HepG2 (cell line): ENCODE data around the gene KIF22. TPM values are rescaled to one million over a fixed set of nuclear protein-coding genes. Genes with fewer than 3 reads are reported as not detected.

Source experiments
- CREB1 ChIP-seq, 2 experiments: fragments of 450-650 bp in 1 of 2; IDR thresholded peaks; 2 replicates each; pipeline ENCODE4 v1.6.1; 2016 to 2017; ENCODE audit warnings: control low read depth in 1 of 2, mild to moderate bottlenecking in 1 of 2, missing compliant biosample characterization in 1 of 2, missing genetic modification characterization in 1 of 2
- HMG20B ChIP-seq: conservative IDR thresholded peaks from 2 replicates; pipeline ENCODE4 v1.6.1; 2016; ENCODE audit warnings: missing genetic modification reagents, missing compliant biosample characterization
- MED13 ChIP-seq: sonication (generic); formaldehyde crosslinking; IDR thresholded peaks from 2 replicates; pipeline ENCODE4 v1.5.0; 2020; ENCODE audit warnings: missing genetic modification reagents
- NR3C1 ChIP-seq: sonication (generic); formaldehyde crosslinking; IDR thresholded peaks from 2 replicates; pipeline ENCODE4 v1.4.0; 2020; ENCODE audit warnings: missing genetic modification reagents
- PAX8 ChIP-seq: sonication (generic); formaldehyde crosslinking; IDR thresholded peaks from 2 replicates; pipeline ENCODE4 v1.8.0; 2022; ENCODE audit warnings: mild to moderate bottlenecking, missing genetic modification reagents, borderline replicate concordance
- TCF7 ChIP-seq: sonication (generic); IDR thresholded peaks from 2 replicates; pipeline ENCODE4 v1.6.1; 2016; ENCODE audit warnings: antibody characterized with exemption, low read depth
- ZFP36L2 ChIP-seq: sonication (generic); formaldehyde crosslinking; IDR thresholded peaks from 2 replicates; pipeline ENCODE4 v1.4.0; 2020; ENCODE audit warnings: missing genetic modification reagents
- ZNF18 ChIP-seq: sonication (generic); formaldehyde crosslinking; IDR thresholded peaks from 2 replicates; pipeline ENCODE4 v1.8.0; 2022; ENCODE audit warnings: mild to moderate bottlenecking, missing genetic modification reagents; ENCODE audit not compliant: insufficient replicate concordance
- ZNF235 ChIP-seq: sonication (generic); formaldehyde crosslinking; IDR thresholded peaks from 2 replicates; pipeline ENCODE4 v1.8.1; 2023; ENCODE audit warnings: mild to moderate bottlenecking, missing genetic modification reagents, borderline replicate concordance
- ZNF33A ChIP-seq: sonication (generic); formaldehyde crosslinking; IDR thresholded peaks from 2 replicates; pipeline ENCODE4 v1.5.1; 2020; ENCODE audit warnings: missing genetic modification reagents, mild to moderate bottlenecking, moderate library complexity, borderline replicate concordance
- ZNF343 ChIP-seq: sonication (generic); formaldehyde crosslinking; IDR thresholded peaks from 2 replicates; pipeline ENCODE4 v1.4.0; 2020; ENCODE audit warnings: mild to moderate bottlenecking, missing genetic modification reagents
- ZNF431 ChIP-seq: sonication (generic); formaldehyde crosslinking; IDR thresholded peaks from 2 replicates; pipeline ENCODE4 v1.9.0; 2022; ENCODE audit warnings: missing genetic modification reagents, low read depth, mild to moderate bottlenecking, borderline replicate concordance
- ZNF720 ChIP-seq: sonication (generic); formaldehyde crosslinking; IDR thresholded peaks from 2 replicates; pipeline ENCODE4 v1.4.0; 2020; ENCODE audit warnings: missing genetic modification reagents
- ZNF768 ChIP-seq: sonication (generic); formaldehyde crosslinking; IDR thresholded peaks from 2 replicates; pipeline ENCODE4 v1.4.0; 2020; ENCODE audit warnings: missing genetic modification reagents
- ZNF777 ChIP-seq: sonication (generic); formaldehyde crosslinking; IDR thresholded peaks from 2 replicates; pipeline ENCODE4 v1.4.0; 2020; ENCODE audit warnings: missing genetic modification reagents
- ZNF788 ChIP-seq: sonication (generic); formaldehyde crosslinking; IDR thresholded peaks from 2 replicates; pipeline ENCODE4 v1.5.0; 2020; ENCODE audit warnings: mild to moderate bottlenecking, missing genetic modification reagents, borderline replicate concordance
- polyA plus RNA-seq, 8 experiments: library from polyadenylated mRNA; depleted of rRNA in 3 of 8; stranded (reverse) in 7 of 8; unstranded in 1 of 8; fragments of >200 nt; fragmentation: Illumina TruSeq in 4 of 8; extraction: Trizol in 4 of 8; gene quantifications; 2 replicates each; pipeline versions ENCODE4 v1.2.1 to v1.2.3, GENCODE V29; 2011 to 2016; ENCODE audit warnings: low read depth in 4 of 8, missing spikeins in 1 of 8, mixed read lengths in 1 of 8; ENCODE audit not compliant: insufficient read depth in 1 of 8
- total RNA-seq, 5 experiments: library from RNA; depleted of rRNA; stranded (reverse); fragments of >200 nt; fragmentation: Illumina TruSeq; extraction: Trizol; gene quantifications; 2 replicates each; pipeline ENCODE4 v1.2.3, GENCODE V29; 2016; ENCODE audit warnings: low read depth in 1 of 5
- TF ChIP-seq, protein P1 (sequence below): sonication (generic); formaldehyde crosslinking; IDR thresholded peaks from 2 replicates; pipeline ENCODE4 v1.5.0; 2020; ENCODE audit warnings: mild to moderate bottlenecking, missing genetic modification reagents, borderline replicate concordance
- TF ChIP-seq, protein P2 (sequence below): sonication (generic); formaldehyde crosslinking; IDR thresholded peaks from 2 replicates; pipeline ENCODE4 v1.5.1; 2020; ENCODE audit warnings: missing genetic modification reagents, mild to moderate bottlenecking, borderline replicate concordance

KIF22 gene
- total and polyA plus RNA-seq, 2 of the 13 experiments (the other 11 are each of a cell fraction or from before 2014, with no cell fraction given), result 95.8 to 118 TPM

DNA sequence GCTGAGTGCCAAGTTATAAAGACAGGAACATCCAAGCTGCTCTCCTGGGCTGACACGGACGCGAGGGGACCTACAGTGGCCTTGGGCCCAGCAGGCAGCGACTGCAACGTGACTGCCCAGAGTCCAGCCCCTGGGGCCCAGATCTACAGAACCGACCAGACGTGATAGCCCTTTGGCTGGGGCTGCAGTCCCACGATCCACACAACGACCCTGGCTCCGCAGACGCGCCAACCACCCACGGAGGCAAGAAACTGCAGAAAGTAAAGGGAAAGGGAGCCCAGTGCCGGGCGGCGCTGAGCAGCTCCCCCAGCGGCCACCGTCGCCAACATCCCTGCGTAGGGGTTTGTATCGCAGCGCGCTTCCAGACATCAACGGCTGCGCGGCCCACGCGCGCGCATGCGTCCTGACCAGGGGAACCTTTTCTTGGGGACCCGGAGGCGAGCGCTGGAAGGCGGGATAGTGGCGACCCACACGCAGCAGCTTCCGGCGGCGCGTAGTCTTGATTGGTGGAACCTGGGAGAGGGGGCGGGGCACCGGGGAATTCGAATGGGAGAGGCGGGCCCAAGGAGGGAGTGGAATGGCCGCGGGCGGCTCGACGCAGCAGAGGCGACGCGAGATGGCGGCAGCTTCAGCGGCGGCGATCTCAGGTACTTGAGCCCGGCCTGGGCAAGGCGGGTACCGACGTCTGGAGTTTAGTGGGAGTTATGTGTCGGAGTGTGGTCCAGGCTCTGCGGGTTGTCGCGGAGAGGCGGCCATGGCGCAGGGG lies at the start of gene KIF22 (continued):
- TF ChIP-seq ZNF343 (CRISPR knock-in tag), result no peak; the same call in 1 of the 2 replicates
- peak; percentile 9 for TF ChIP-seq ZNF235
- TF ChIP-seq ZFP36L2 (CRISPR knock-in tag), result no peak; the same call in 1 of the 2 replicates
- TF ChIP-seq, protein P1, sequence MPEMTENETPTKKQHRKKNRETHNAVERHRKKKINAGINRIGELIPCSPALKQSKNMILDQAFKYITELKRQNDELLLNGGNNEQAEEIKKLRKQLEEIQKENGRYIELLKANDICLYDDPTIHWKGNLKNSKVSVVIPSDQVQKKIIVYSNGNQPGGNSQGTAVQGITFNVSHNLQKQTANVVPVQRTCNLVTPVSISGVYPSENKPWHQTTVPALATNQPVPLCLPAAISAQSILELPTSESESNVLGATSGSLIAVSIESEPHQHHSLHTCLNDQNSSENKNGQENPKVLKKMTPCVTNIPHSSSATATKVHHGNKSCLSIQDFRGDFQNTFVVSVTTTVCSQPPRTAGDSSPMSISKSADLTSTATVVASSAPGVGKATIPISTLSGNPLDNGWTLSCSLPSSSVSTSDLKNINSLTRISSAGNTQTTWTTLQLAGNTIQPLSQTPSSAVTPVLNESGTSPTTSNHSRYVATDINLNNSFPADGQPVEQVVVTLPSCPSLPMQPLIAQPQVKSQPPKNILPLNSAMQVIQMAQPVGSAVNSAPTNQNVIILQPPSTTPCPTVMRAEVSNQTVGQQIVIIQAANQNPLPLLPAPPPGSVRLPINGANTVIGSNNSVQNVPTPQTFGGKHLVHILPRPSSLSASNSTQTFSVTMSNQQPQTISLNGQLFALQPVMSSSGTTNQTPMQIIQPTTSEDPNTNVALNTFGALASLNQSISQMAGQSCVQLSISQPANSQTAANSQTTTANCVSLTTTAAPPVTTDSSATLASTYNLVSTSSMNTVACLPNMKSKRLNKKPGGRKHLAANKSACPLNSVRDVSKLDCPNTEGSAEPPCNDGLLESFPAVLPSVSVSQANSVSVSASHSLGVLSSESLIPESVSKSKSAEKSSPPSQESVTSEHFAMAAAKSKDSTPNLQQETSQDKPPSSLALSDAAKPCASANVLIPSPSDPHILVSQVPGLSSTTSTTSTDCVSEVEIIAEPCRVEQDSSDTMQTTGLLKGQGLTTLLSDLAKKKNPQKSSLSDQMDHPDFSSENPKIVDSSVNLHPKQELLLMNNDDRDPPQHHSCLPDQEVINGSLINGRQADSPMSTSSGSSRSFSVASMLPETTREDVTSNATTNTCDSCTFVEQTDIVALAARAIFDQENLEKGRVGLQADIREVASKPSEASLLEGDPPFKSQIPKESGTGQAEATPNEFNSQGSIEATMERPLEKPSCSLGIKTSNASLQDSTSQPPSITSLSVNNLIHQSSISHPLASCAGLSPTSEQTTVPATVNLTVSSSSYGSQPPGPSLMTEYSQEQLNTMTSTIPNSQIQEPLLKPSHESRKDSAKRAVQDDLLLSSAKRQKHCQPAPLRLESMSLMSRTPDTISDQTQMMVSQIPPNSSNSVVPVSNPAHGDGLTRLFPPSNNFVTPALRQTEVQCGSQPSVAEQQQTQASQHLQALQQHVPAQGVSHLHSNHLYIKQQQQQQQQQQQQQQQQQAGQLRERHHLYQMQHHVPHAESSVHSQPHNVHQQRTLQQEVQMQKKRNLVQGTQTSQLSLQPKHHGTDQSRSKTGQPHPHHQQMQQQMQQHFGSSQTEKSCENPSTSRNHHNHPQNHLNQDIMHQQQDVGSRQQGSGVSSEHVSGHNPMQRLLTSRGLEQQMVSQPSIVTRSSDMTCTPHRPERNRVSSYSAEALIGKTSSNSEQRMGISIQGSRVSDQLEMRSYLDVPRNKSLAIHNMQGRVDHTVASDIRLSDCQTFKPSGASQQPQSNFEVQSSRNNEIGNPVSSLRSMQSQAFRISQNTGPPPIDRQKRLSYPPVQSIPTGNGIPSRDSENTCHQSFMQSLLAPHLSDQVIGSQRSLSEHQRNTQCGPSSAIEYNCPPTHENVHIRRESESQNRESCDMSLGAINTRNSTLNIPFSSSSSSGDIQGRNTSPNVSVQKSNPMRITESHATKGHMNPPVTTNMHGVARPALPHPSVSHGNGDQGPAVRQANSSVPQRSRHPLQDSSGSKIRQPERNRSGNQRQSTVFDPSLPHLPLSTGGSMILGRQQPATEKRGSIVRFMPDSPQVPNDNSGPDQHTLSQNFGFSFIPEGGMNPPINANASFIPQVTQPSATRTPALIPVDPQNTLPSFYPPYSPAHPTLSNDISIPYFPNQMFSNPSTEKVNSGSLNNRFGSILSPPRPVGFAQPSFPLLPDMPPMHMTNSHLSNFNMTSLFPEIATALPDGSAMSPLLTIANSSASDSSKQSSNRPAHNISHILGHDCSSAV, result peak; percentile 97
- peak; percentile 35 for TF ChIP-seq ZNF431 (CRISPR knock-in tag)
- no peak for TF ChIP-seq PAX8 (CRISPR knock-in tag)
- TF ChIP-seq HMG20B, result no peak
- TF ChIP-seq NR3C1 (CRISPR knock-in tag), result no peak
- 0 out of 2 replicates have a peak, but pooled peaks have one; percentile 34 for TF ChIP-seq ZNF720
- TF ChIP-seq, protein P2, sequence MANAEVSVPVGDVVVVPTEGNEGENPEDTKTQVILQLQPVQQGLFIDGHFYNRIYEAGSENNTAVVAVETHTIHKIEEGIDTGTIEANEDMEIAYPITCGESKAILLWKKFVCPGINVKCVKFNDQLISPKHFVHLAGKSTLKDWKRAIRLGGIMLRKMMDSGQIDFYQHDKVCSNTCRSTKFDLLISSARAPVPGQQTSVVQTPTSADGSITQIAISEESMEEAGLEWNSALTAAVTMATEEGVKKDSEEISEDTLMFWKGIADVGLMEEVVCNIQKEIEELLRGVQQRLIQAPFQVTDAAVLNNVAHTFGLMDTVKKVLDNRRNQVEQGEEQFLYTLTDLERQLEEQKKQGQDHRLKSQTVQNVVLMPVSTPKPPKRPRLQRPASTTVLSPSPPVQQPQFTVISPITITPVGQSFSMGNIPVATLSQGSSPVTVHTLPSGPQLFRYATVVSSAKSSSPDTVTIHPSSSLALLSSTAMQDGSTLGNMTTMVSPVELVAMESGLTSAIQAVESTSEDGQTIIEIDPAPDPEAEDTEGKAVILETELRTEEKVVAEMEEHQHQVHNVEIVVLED (CRISPR knock-in tag), result peak; percentile 96
- peak; percentile 63; the same call in 1 of the 2 replicates for TF ChIP-seq ZNF777 (CRISPR knock-in tag)
- TF ChIP-seq ZNF768 (CRISPR knock-in tag), result peak; percentile 72
- peak; percentile 40 for TF ChIP-seq ZNF18 (CRISPR knock-in tag)
- TF ChIP-seq ZNF788, result peak; percentile 93; the same call in 1 of the 2 replicates
- TF ChIP-seq MED13 (CRISPR knock-in tag), result peak; percentile 91
- TF ChIP-seq ZNF33A (CRISPR knock-in tag), result peak; percentile 82; the same call in 1 of the 2 replicates
- peak; percentile 84 for TF ChIP-seq CREB1 (IDR thresholded peaks at IDR 0.05)
- TF ChIP-seq CREB1 (CRISPR knock-in tag; IDR thresholded peaks at IDR 0.05), result peak; percentile 77
- TF ChIP-seq TCF7, result no peak
